Fibroblast of lung (primary cell): ENCODE results near the gene EYS. TPM values are rescaled to one million over a fixed set of nuclear protein-coding genes. Genes with fewer than 3 reads are reported as not detected.

Source experiments
- DNase-seq, 2 donors: peaks; one replicate each; pipeline versions ENCODE4 v3.0.0 to v3.0.0-alpha.2; 2010; ENCODE audit warnings: low read depth in 2 of 2
- H2AFZ ChIP-seq: 2 replicates; pipeline ENCODE4 v1.5.1; 2012; ENCODE audit warnings: low read length, control low read depth, inconsistent platforms
- H3K27ac ChIP-seq: 2 replicates; pipeline ENCODE4 v1.5.1; 2011; ENCODE audit warnings: low read length, control low read depth; ENCODE audit not compliant: insufficient read depth
- H3K27me3 ChIP-seq: 2 replicates; pipeline ENCODE4 v1.5.1; 2011; ENCODE audit warnings: mild to moderate bottlenecking, low read length; ENCODE audit not compliant: control insufficient read depth, insufficient read depth
- H3K36me3 ChIP-seq: 2 replicates; pipeline ENCODE4 v1.5.1; 2011; ENCODE audit warnings: low read length; ENCODE audit not compliant: control insufficient read depth, insufficient read depth
- H3K4me1 ChIP-seq: 2 replicates; pipeline ENCODE4 v1.5.1; 2011; ENCODE audit warnings: low read length; ENCODE audit not compliant: control insufficient read depth, insufficient read depth; ENCODE audit errors: extremely low read depth
- H3K4me2 ChIP-seq: 2 replicates; pipeline ENCODE4 v1.5.1; 2011; ENCODE audit warnings: low read length, control low read depth; ENCODE audit not compliant: insufficient read depth; ENCODE audit errors: extremely low read depth
- H3K4me3 ChIP-seq, 4 experiments: fragments of 200-600 bp in 1 of 4; sonication (generic) in 1 of 4; replicated peaks in 1 of 4; 2 replicates each; pipeline ENCODE4 v1.5.1; 2011 to 2016; ENCODE audit warnings: low read length in 4 of 4, low read depth in 3 of 4, mild to moderate bottlenecking in 3 of 4, control low read depth in 2 of 4, inconsistent platforms in 1 of 4, mixed read lengths in 1 of 4; ENCODE audit not compliant: insufficient read depth in 1 of 4; ENCODE audit errors: control extremely low read depth in 1 of 4
- H3K79me2 ChIP-seq: 2 replicates; pipeline ENCODE4 v1.5.1; 2012; ENCODE audit warnings: mild to moderate bottlenecking, low read length, inconsistent platforms; ENCODE audit not compliant: control insufficient read depth, insufficient read depth
- H3K9ac ChIP-seq: 2 replicates; pipeline ENCODE4 v1.5.1; 2011; ENCODE audit warnings: mild to moderate bottlenecking, low read length, control low read depth; ENCODE audit not compliant: insufficient read depth
- H3K9me3 ChIP-seq: 2 replicates; pipeline ENCODE4 v1.5.1; 2012; ENCODE audit warnings: low read depth, low read length; ENCODE audit not compliant: control insufficient read depth, insufficient read depth
- H4K20me1 ChIP-seq: 2 replicates; pipeline ENCODE4 v1.5.1; 2011; ENCODE audit warnings: low read length; ENCODE audit not compliant: control insufficient read depth, insufficient read depth; ENCODE audit errors: extremely low read depth
- EZH2 ChIP-seq: IDR thresholded peaks from 2 replicates; pipeline ENCODE4 v1.5.1; 2012; ENCODE audit warnings: low read length, control low read depth, mild to moderate bottlenecking; ENCODE audit errors: missing control alignments
- polyA plus RNA-seq, 2 donors: library from polyadenylated mRNA; depleted of rRNA in 1 of 2; stranded (reverse) in 1 of 2; unstranded in 1 of 2; fragments of >200 nt; gene quantifications; 2 replicates each; pipeline ENCODE4 v1.2.1, GENCODE V29; 2011 to 2012; ENCODE audit warnings: missing spikeins in 1 of 2
- total RNA-seq: library from RNA; depleted of rRNA; stranded (reverse); fragments of >200 nt; gene quantifications from 2 replicates; pipeline ENCODE4 v1.2.1, GENCODE V29; 2014
- TF ChIP-seq, protein P1 (sequence below), 2 donors: IDR thresholded peaks in 1 of 2; conservative IDR thresholded peaks in 1 of 2; 1 replicate in 1 of 2; 2 replicates in 1 of 2; pipeline ENCODE4 v1.5.1; 2011 to 2012; ENCODE audit warnings: low read length in 2 of 2, control low read depth in 1 of 2, inconsistent platforms in 1 of 2, low read depth in 1 of 2, mild to moderate bottlenecking in 1 of 2

The EYS gene
- total and polyA plus RNA-seq, 2 donors (not counting 1 experiment from before 2014, with no cell fraction given) = under 0.01 TPM; not detected in 1

GRCh38 chr6:64672131-64672530, 1034.9 kb downstream of the EYS start:
- no peaks in the 10 kb centered on the region for H3K36me3 ChIP-seq
- H3K9ac ChIP-seq = no peak overlapping the region
- no peaks in the 10 kb centered on the region for H3K9me3 ChIP-seq
- no peak overlapping the region for H3K4me3 ChIP-seq
- peak in 1 of 2 donors; percentile 76 for DNase-seq
- no peak overlapping the region for H2AFZ ChIP-seq
- no peak overlapping the region for H3K4me2 ChIP-seq
- no peak overlapping the region for H3K27ac ChIP-seq
- H3K27me3 ChIP-seq = no peaks in the 10 kb centered on the region
- no peaks in the 10 kb centered on the region for H3K4me1 ChIP-seq
- TF ChIP-seq, protein P1, sequence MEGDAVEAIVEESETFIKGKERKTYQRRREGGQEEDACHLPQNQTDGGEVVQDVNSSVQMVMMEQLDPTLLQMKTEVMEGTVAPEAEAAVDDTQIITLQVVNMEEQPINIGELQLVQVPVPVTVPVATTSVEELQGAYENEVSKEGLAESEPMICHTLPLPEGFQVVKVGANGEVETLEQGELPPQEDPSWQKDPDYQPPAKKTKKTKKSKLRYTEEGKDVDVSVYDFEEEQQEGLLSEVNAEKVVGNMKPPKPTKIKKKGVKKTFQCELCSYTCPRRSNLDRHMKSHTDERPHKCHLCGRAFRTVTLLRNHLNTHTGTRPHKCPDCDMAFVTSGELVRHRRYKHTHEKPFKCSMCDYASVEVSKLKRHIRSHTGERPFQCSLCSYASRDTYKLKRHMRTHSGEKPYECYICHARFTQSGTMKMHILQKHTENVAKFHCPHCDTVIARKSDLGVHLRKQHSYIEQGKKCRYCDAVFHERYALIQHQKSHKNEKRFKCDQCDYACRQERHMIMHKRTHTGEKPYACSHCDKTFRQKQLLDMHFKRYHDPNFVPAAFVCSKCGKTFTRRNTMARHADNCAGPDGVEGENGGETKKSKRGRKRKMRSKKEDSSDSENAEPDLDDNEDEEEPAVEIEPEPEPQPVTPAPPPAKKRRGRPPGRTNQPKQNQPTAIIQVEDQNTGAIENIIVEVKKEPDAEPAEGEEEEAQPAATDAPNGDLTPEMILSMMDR (conservative IDR thresholded peaks at IDR 0.05 in 1 of 2, IDR thresholded peaks at IDR 0.05 in 1 of 2; ENCODE audit: low read depth in 1 of 2, low read length in 2 of 2) = no peak
- TF ChIP-seq EZH2 = no peak
- H3K79me2 ChIP-seq = no peaks in the 10 kb centered on the region
- H4K20me1 ChIP-seq = no peaks in the 10 kb centered on the region

GRCh38 chr6:64665137-64665536, 1041.9 kb downstream of the EYS start:
- Histone ChIP-seq H3K4me2 (no peak overlapping the region), H3K27ac (no peak overlapping the region), H4K20me1 (no peaks in the 10 kb centered on the region), H3K9me3 (no peaks in the 10 kb centered on the region), H3K79me2 (no peaks in the 10 kb centered on the region), H3K4me1 (no peaks in the 10 kb centered on the region), H3K27me3 (no peaks in the 10 kb centered on the region), H3K36me3 (no peaks in the 10 kb centered on the region), H3K4me3 (no peak overlapping the region), H3K9ac (no peak overlapping the region), H2AFZ (no peak overlapping the region)
- DNase-seq = no peak
- no peak for TF ChIP-seq EZH2
- TF ChIP-seq, protein P1 (conservative IDR thresholded peaks at IDR 0.05 in 1 of 2, IDR thresholded peaks at IDR 0.05 in 1 of 2; ENCODE audit: low read depth in 1 of 2, low read length in 2 of 2) = no peak

- H3K79me2 ChIP-seq = no peaks in the 10 kb centered on the region
- TF ChIP-seq EZH2 = no peak
- TF ChIP-seq, protein P1 (conservative IDR thresholded peaks at IDR 0.05 in 1 of 2, IDR thresholded peaks at IDR 0.05 in 1 of 2; ENCODE audit: low read depth in 1 of 2, low read length in 2 of 2) = no peak
- no peaks in the 10 kb centered on the region for H3K9me3 ChIP-seq
- no peak for DNase-seq
- no peak overlapping the region for H3K27ac ChIP-seq
- no peaks in the 10 kb centered on the region for H3K4me1 ChIP-seq
- no peaks in the 10 kb centered on the region for H3K27me3 ChIP-seq
- no peak overlapping the region for H3K4me2 ChIP-seq
- no peak overlapping the region for H3K4me3 ChIP-seq
- no peaks in the 10 kb centered on the region for H3K36me3 ChIP-seq
- H4K20me1 ChIP-seq = no peaks in the 10 kb centered on the region
- no peak overlapping the region for H2AFZ ChIP-seq
- H3K9ac ChIP-seq = no peak overlapping the region
Observed at GRCh38 chr6:64664480-64664879, 1042.5 kb downstream of the EYS start.
